Stimulated activated CD8-positive, alpha-beta memory T cell treated with anti-CD3 and anti-CD28 coated beads, Interleukin-7, amount 100 ng/mL, for 24 hours (primary cell): ENCODE measurements around the gene LGALSL.

Experiments
- DNase-seq: peaks from one replicate; pipeline ENCODE4 v3.0.0-alpha.2; 2020; ENCODE audit warnings: low read depth

The LGALSL gene

GRCh38 chr2:64498438-64498837 lies 44.5 kb downstream of the LGALSL start:
- DNase-seq, result no peak

DNA sequence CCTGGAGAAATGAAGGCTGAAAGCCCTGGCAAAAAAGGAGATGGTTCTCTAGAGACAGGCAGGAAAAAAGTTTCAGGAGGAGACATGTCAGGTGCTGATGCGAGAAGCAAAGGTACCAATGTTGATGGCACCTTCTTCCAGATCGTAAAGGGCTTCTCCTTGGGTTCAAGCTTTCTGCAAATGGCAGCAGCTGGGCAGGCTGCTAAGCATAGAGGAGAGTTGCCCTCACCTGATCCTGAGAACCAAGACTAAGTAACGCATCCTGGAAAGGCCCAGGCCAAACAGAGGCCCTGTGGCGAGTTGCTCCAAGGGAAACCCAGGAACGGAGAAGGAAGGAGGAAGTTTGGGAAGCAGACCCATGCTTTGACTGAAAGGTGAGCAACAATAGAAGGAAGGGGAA lies 46.6 kb downstream of the LGALSL start:
- DNase-seq, result no peak

DNA sequence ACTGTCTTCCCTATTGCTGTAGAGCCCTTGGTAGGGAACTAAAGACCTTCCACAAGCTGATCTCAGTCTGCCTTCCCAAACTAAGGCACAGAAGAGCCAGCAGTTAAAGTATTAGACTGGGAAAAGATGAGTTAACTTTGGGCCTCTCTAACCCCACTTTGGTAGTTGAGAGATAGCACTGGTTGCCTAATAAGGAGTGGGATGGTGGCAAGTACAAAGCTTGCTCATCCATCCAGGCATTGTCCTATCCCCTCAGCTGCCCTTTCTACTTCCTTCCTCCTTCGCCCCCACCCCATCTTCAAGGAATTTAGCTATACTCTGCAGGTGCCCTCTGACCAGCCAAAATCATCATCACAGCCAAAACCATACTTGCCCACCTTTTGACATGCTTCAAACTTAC lies 48.0 kb downstream of the LGALSL start:
- no peak for DNase-seq

GRCh38 chr2:64502860-64503259 lies 48.9 kb downstream of the LGALSL start:
- no peak for DNase-seq

- no peak for DNase-seq
Observed at GRCh38 chr2:64504774-64505720, 51.1 kb downstream of the LGALSL start.

DNA sequence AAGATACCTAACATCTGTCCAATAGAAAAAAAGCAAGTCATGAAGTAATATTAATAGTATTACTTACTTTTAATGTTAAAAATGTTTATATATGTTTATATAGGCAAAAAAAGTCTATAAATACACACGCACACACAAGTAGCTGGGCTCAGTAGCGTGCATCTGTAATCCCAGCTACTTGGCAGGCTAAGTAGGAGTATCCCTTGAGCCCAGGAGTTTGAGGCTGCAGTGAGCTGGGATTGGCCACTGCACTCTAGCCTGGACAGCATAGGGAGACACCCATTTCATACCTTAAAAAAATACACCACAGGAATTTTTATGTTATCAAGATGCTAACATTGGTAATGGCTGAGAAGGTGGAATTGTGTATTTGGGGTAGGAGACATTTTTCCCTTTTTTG lies 52.7 kb downstream of the LGALSL start:
- no peak for DNase-seq
